ENCODE results near the gene GREB1. TPM values are rescaled to one million over a fixed set of nuclear protein-coding genes. Genes with fewer than 3 reads are reported as not detected.

The GREB1 gene
- total and polyA plus RNA-seq, 2 of the 13 experiments (the other 11 are each of a cell fraction or from before 2014, with no cell fraction given) = 31.3 to 61.2 TPM

- TF ChIP-seq ZHX2 (IDR thresholded peaks at IDR 0.05; ENCODE audit: low read depth) (no peak), ZHX2 (CRISPR knock-in tag; IDR thresholded peaks at IDR 0.05; ENCODE audit: borderline replicate concordance) (no peak)
Observed at GRCh38 chr2:11579867-11580659, 46.2 kb downstream of the GREB1 start (continued).

GRCh38 chr2:11580697-11581096 is 46.9 kb downstream of the GREB1 start:
- Histone ChIP-seq H4K20me1 (ENCODE audit: insufficient read depth, low read length) (peaks cover 10% of the 10 kb centered on the region; the same call in 1 of the 2 replicates), H3K79me2 (ENCODE audit: insufficient read depth, low read length) (no peaks in the 10 kb centered on the region), H3K4me3 (replicated peaks in 1 of 3; ENCODE audit: insufficient read depth in 1 of 3, low read depth in 2 of 3, low read length in 3 of 3) (no peak overlapping the region), H3K27me3 (ENCODE audit: control insufficient read depth in 1 of 2, insufficient read depth in 2 of 2, low read length in 2 of 2) (no peaks in the 10 kb centered on the region), H3K9ac (ENCODE audit: insufficient read depth, low read depth, low read length) (no peak overlapping the region), H3K9me3 (ENCODE audit: low read length) (no peaks in the 10 kb centered on the region), H3K36me3 (replicated peaks in 1 of 2; ENCODE audit: control insufficient read depth in 1 of 2, insufficient read depth in 2 of 2, low read length in 2 of 2) (peaks cover 56 to 84% of the 10 kb centered on the region in 2 experiments), H3K4me2 (ENCODE audit: low read depth, low read length) (no peak overlapping the region), H2AFZ (ENCODE audit: low read length) (no peak overlapping the region), H3K4me1 (ENCODE audit: insufficient read depth, low read length) (peaks cover 22% of the 10 kb centered on the region), H3K27ac (ENCODE audit: extremely low read length, insufficient read depth, low read length) (no peak overlapping the region)
- ATAC-seq = no peak
- POLR2A ChIA-PET = no interaction called here
- CTCF ChIA-PET (ENCODE audit: low intra/inter-chr PET ratio, low total read pairs) = no interaction called here
- intact Hi-C loops (cut with micrococcal nuclease; ENCODE audit: unreplicated experiment) (loop anchor here (5.0 to 10.0 kb wide), 2 partner anchors 104 to 448 kb away; a partner anchor contains a TSS), in situ Hi-C loops (cut with HindIII; ENCODE audit: extremely low pct_ligation_motif_present, low pct_unique_long_range_greater_than_20kb) (loop anchor here (5.0 to 10.0 kb wide), 2 partner anchors 103 to 446 kb away; a partner anchor contains a TSS)
- WGBS (ENCODE audit: low lambda C conversion rate) = 98% methylated on average over 12 of the region's 12 CpGs
- no TSS peak for BruUV-seq (replicated peaks)
- no peak for DNase-seq (ENCODE audit: low spot score)
- peak; percentile 54 for TF ChIP-seq AGO2 (optimal IDR thresholded peaks at IDR 0.05; ENCODE audit: low read depth, low read length)
- no peak for TF ChIP-seq IRF9 (CRISPR knock-in tag; IDR thresholded peaks at IDR 0.05; ENCODE audit: borderline replicate concordance)
- no peak for TF ChIP-seq HNF4G (IDR thresholded peaks at IDR 0.05; ENCODE audit: borderline replicate concordance, low read depth, low read length)
- no peak for TF ChIP-seq HNF4G (CRISPR knock-in tag; IDR thresholded peaks at IDR 0.05; ENCODE audit: borderline replicate concordance, low read depth)
- FAIRE-seq = no peak

Measured in HepG2 (cell line).